HG02678 (cell line): ENCODE results near the gene KDELR3.

Experiments
- ATAC-seq: cut with Tn5 transposase; IDR thresholded peaks from one replicate; pipeline ENCODE4 v1.9.1; 2021; ENCODE audit warnings: mild to moderate bottlenecking, moderate library complexity; ENCODE audit not compliant: unreplicated experiment

The KDELR3 gene

GRCh38 chr22:38437416-38437815 lies 30.5 kb upstream of the KDELR3 start:
- no peak for ATAC-seq

GRCh38 chr22:38440747-38441350 lies 27.0 kb upstream of the KDELR3 start:
- no peak for ATAC-seq

- ATAC-seq: no peak
Observed at GRCh38 chr22:38441620-38442287, 26.1 kb upstream of the KDELR3 start.

- ATAC-seq: no peak
Observed at GRCh38 chr22:38442967-38443627, 24.8 kb upstream of the KDELR3 start.

GRCh38 chr22:38443628-38444521 lies 24.0 kb upstream of the KDELR3 start:
- ATAC-seq: no peak

GRCh38 chr22:38444783-38445182 lies 23.1 kb upstream of the KDELR3 start:
- no peak for ATAC-seq

GRCh38 chr22:38446018-38446601 lies 21.8 kb upstream of the KDELR3 start:
- ATAC-seq: no peak

- no peak for ATAC-seq
Observed at GRCh38 chr22:38448945-38449745, 18.8 kb upstream of the KDELR3 start.

- ATAC-seq: no peak
Observed at GRCh38 chr22:38449776-38450175, 18.1 kb upstream of the KDELR3 start.

- ATAC-seq: no peak
Observed at GRCh38 chr22:38450234-38450797, 17.6 kb upstream of the KDELR3 start.

- ATAC-seq: no peak
Observed at GRCh38 chr22:38451404-38451803, 16.5 kb upstream of the KDELR3 start.

GRCh38 chr22:38451864-38452263 lies 16.0 kb upstream of the KDELR3 start:
- ATAC-seq: no peak

GRCh38 chr22:38452373-38453065 lies 15.4 kb upstream of the KDELR3 start:
- ATAC-seq: no peak

GRCh38 chr22:38453066-38453672 lies 14.7 kb upstream of the KDELR3 start:
- ATAC-seq: no peak

- no peak for ATAC-seq
Observed at GRCh38 chr22:38453996-38454352, 13.9 kb upstream of the KDELR3 start.

- ATAC-seq: no peak
Observed at GRCh38 chr22:38454353-38455075, 13.4 kb upstream of the KDELR3 start.

- no peak for ATAC-seq
Observed at GRCh38 chr22:38455076-38455529, 12.8 kb upstream of the KDELR3 start, which contains the start of gene KCNJ4. KCNJ4 (minus strand) TSS chr22:38455199; CDS start chr22:38428132, 27,067 bp downstream.
